ENCODE measurements around the gene SLC5A11. TPM values are rescaled to one million over a fixed set of nuclear protein-coding genes. Genes with fewer than 3 reads are reported as not detected.

The SLC5A11 gene
- total and polyA plus RNA-seq, 4 donors: 0.15 to 4.1 (median 0.92) TPM

DNA sequence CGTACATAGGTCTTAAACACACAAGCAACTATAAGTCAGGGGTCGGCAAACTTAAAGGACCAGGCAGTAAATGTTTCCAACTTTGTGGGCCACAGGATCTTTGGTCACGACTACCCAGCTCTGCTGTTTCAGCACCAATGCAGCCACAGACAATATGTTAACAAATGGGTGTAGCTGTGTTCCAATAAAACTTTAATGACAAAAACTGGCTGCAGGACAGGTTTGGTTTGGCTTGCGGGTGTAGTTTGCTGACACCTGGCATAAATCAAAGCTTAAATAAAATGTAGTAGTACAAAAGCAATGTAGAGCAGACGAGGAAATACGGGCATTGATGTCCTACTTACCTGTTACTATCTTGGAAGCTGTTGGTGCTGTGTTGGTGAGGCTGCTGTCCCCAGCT is 84.7 kb downstream of the SLC5A11 start:
- Histone ChIP-seq H3K9ac (ENCODE audit: low read depth in 1 of 2, low read length in 2 of 2) (no peak overlapping the region), H3K4me1 (ENCODE audit: control insufficient read depth in 4 of 4, insufficient read depth in 4 of 4, low read length in 3 of 4) (peaks cover 0 to 8% (median 5%) of the 10 kb centered on the region in 4 donors), H3K4me3 (ENCODE audit: low read depth in 1 of 3, low read length in 3 of 3) (no peak overlapping the region), H3K9me3 (ENCODE audit: control insufficient read depth in 4 of 4, low read length in 3 of 4) (no peaks in the 10 kb centered on the region), H3K27ac (ENCODE audit: low read depth in 1 of 2, low read length in 2 of 2) (no peak overlapping the region), H3K27me3 (ENCODE audit: control insufficient read depth in 4 of 4, insufficient read depth in 4 of 4, low read length in 3 of 4) (no peaks in the 10 kb centered on the region), H3K36me3 (ENCODE audit: control insufficient read depth in 4 of 4, insufficient read depth in 3 of 4, low read depth in 1 of 4, low read length in 3 of 4) (peaks cover 14 to 41% (median 20%) of the 10 kb centered on the region in 4 donors)
- DNase-seq (ENCODE audit: low spot score): no peak
- 94% methylated on average over 6 of the region's 6 CpGs for WGBS
- no peak for TF ChIP-seq CTCF (IDR thresholded peaks at IDR 0.05; ENCODE audit: low read depth, low read length, missing input control)
- TF ChIP-seq RXRA (IDR thresholded peaks at IDR 0.05): no peak
- TF ChIP-seq HNF4A (conservative IDR thresholded peaks at IDR 0.05): no peak
- no peak for TF ChIP-seq SP1 (IDR thresholded peaks at IDR 0.05)
- TF ChIP-seq REST (IDR thresholded peaks at IDR 0.05): no peak
- no peak for TF ChIP-seq FOXA1 (IDR thresholded peaks at IDR 0.05)
- no peak for TF ChIP-seq RAD21 (IDR thresholded peaks at IDR 0.05)

- H3K4me3 ChIP-seq (ENCODE audit: low read depth in 1 of 3, low read length in 3 of 3): no peak overlapping the region
- no peaks in the 10 kb centered on the region for H3K27me3 ChIP-seq (ENCODE audit: control insufficient read depth in 4 of 4, insufficient read depth in 4 of 4, low read length in 3 of 4)
- peaks cover 0 to 7% (median 3%) of the 10 kb centered on the region in 4 donors for H3K4me1 ChIP-seq (ENCODE audit: control insufficient read depth in 4 of 4, insufficient read depth in 4 of 4, low read length in 3 of 4)
- no peak for DNase-seq (ENCODE audit: low spot score)
- no peaks in the 10 kb centered on the region for H3K9me3 ChIP-seq (ENCODE audit: control insufficient read depth in 4 of 4, low read length in 3 of 4)
- no peak overlapping the region for H3K9ac ChIP-seq (ENCODE audit: low read depth in 1 of 2, low read length in 2 of 2)
- TF ChIP-seq, protein P1, sequence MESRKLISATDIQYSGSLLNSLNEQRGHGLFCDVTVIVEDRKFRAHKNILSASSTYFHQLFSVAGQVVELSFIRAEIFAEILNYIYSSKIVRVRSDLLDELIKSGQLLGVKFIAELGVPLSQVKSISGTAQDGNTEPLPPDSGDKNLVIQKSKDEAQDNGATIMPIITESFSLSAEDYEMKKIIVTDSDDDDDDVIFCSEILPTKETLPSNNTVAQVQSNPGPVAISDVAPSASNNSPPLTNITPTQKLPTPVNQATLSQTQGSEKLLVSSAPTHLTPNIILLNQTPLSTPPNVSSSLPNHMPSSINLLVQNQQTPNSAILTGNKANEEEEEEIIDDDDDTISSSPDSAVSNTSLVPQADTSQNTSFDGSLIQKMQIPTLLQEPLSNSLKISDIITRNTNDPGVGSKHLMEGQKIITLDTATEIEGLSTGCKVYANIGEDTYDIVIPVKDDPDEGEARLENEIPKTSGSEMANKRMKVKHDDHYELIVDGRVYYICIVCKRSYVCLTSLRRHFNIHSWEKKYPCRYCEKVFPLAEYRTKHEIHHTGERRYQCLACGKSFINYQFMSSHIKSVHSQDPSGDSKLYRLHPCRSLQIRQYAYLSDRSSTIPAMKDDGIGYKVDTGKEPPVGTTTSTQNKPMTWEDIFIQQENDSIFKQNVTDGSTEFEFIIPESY (IDR thresholded peaks at IDR 0.05): no peak
- no peak for TF ChIP-seq NR2F2 (IDR thresholded peaks at IDR 0.05)
- TF ChIP-seq, protein P2, sequence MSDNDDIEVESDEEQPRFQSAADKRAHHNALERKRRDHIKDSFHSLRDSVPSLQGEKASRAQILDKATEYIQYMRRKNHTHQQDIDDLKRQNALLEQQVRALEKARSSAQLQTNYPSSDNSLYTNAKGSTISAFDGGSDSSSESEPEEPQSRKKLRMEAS (IDR thresholded peaks at IDR 0.05): no peak
- TF ChIP-seq HNF4G (IDR thresholded peaks at IDR 0.05): no peak
- no peak for TF ChIP-seq YY1 (IDR thresholded peaks at IDR 0.05)
- TF ChIP-seq TAF1 (conservative IDR thresholded peaks at IDR 0.05): no peak
- no peak for TF ChIP-seq EGR1 (IDR thresholded peaks at IDR 0.05; ENCODE audit: low read depth in 2 of 2)
- TF ChIP-seq FOXA2 (IDR thresholded peaks at IDR 0.05): no peak
- TF ChIP-seq RXRA (IDR thresholded peaks at IDR 0.05): no peak
- no peak for TF ChIP-seq FOXA1 (IDR thresholded peaks at IDR 0.05)
- TF ChIP-seq REST (IDR thresholded peaks at IDR 0.05): no peak
- no peak for TF ChIP-seq RAD21 (IDR thresholded peaks at IDR 0.05)
- TF ChIP-seq GABPA (IDR thresholded peaks at IDR 0.05 in 1 of 2, conservative IDR thresholded peaks at IDR 0.05 in 1 of 2): no peak
- no peak for TF ChIP-seq JUND (IDR thresholded peaks at IDR 0.05)
- H3K27ac ChIP-seq (ENCODE audit: low read depth in 1 of 2, low read length in 2 of 2): no peak overlapping the region
- whole genome bisulfite sequencing: 98% methylated on average over 12 of the region's 12 CpGs
- H3K36me3 ChIP-seq (ENCODE audit: control insufficient read depth in 4 of 4, insufficient read depth in 3 of 4, low read depth in 1 of 4, low read length in 3 of 4): peaks cover 14 to 43% (median 24%) of the 10 kb centered on the region in 4 donors
Observed at GRCh38 chr16:24931091-24931490, 85.3 kb downstream of the SLC5A11 start.

All from liver (tissue), 9 donors.